WTC11 (cell line): ENCODE measurements around the gene DAG1.

ENCODE experiments used
- CTCF ChIP-seq: fragments of 200-600 bp; IDR thresholded peaks from 2 replicates; pipeline ENCODE4 v1.8.0; 2022; ENCODE audit warnings: antibody characterized with exemption
- MXD4 ChIP-seq: fragments of 250-450 bp; sonication (Bioruptor Pico); IDR thresholded peaks from 2 replicates; pipeline ENCODE4 v1.8.0; 2021; ENCODE audit warnings: mild to moderate bottlenecking, moderate library complexity, borderline replicate concordance

GRCh38 chr3:49536875-49537533 is 66.9 kb downstream of the DAG1 start:
- TF ChIP-seq CTCF = no peak
- TF ChIP-seq MXD4 (CRISPR knock-in tag) = no peak
